ENCODE results near the gene LAD1.

DNA sequence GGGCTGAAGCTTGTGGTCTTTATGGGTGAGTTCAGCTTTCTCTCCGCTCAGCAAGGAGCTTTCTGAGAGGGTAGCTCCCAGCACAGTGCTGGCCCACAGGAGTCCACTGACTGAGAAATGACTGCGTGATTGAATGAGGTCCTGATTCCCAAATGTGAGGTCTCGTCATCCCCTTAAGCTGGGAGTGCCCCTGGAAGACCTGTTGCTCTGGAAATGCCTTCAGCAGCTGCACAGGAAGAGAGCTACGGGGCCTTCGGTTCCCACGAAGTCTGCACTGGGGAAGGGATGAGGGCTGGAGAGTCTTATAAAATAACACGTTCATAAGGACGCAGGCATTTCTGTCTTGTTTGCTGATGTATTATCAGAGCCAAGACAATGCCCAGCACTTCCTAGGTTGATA is 35.7 kb downstream of the LAD1 start:
- TF ChIP-seq POLR2AphosphoS5 (IDR thresholded peaks at IDR 0.05) (no peak), CTCF (IDR thresholded peaks at IDR 0.05) (no peak)

Data from suprapubic skin (tissue), 3 donors.